H1 (cell line): Measurements from ENCODE around the gene CCDC93. TPM values are rescaled to one million over a fixed set of nuclear protein-coding genes. Genes with fewer than 3 reads are reported as not detected.

Source experiments
- CTCF ChIA-PET: fragments of 300-600 bp; sonication (Branson Sonifier 250); formaldehyde crosslinking; loops from one replicate; lab custom pipeline; 2021; ENCODE audit not compliant: partially characterized antibody; lab: Charles Lee
- POLR2A ChIA-PET: fragments of 300-600 bp; sonication (Branson Sonifier 250); formaldehyde crosslinking; loops from one replicate; lab custom pipeline; 2021; ENCODE audit warnings: inconsistent platforms; ENCODE audit not compliant: partially characterized antibody; lab: Charles Lee
- DNase-seq, 2 experiments: peaks; one replicate each; pipeline versions ENCODE4 v3.0.0 to v3.0.0-alpha.2; 2010 to 2022; ENCODE audit warnings: low spot score in 2 of 2, low read depth in 1 of 2, mixed read lengths in 1 of 2
- FAIRE-seq: peaks from 2 replicates; lab custom pipeline; 2011; peaks lifted over from hg19 to GRCh38; lab: Jason Lieb, UNC
- H2AFZ ChIP-seq: 2 replicates; pipeline ENCODE4 v1.8.1; 2012; ENCODE audit warnings: low read length, inconsistent platforms
- H2AK5ac ChIP-seq: 2 replicates; pipeline ENCODE4 v1.6.1; 2013; ENCODE audit warnings: low read depth, low read length
- H2BK120ac ChIP-seq: replicated peaks from 2 replicates; pipeline ENCODE3; 2013; ENCODE audit warnings: low read depth, low read length, inconsistent platforms
- H2BK12ac ChIP-seq: 2 replicates; pipeline ENCODE4 v1.6.1; 2013; ENCODE audit warnings: low read depth, low read length
- H2BK15ac ChIP-seq: 2 replicates; pipeline ENCODE4 v1.6.1; 2013; ENCODE audit warnings: low read length
- H2BK20ac ChIP-seq: 2 replicates; pipeline ENCODE4 v1.6.1; 2013; ENCODE audit warnings: low read length
- H2BK5ac ChIP-seq: 2 replicates; pipeline ENCODE4 v1.6.1; 2013; ENCODE audit warnings: low read depth, low read length
- H3K14ac ChIP-seq: 2 replicates; pipeline ENCODE4 v1.6.1; 2013; ENCODE audit warnings: inconsistent platforms; ENCODE audit not compliant: insufficient read length
- H3K18ac ChIP-seq: 2 replicates; pipeline ENCODE4 v1.6.1; 2013; ENCODE audit warnings: low read length; ENCODE audit errors: extremely low read depth
- H3K23ac ChIP-seq: 2 replicates; pipeline ENCODE4 v1.6.1; 2013; ENCODE audit warnings: inconsistent platforms; ENCODE audit not compliant: insufficient read length
- H3K23me2 ChIP-seq: 2 replicates; pipeline ENCODE4 v1.6.1; 2013; ENCODE audit warnings: low read depth, low read length
- H3K27ac ChIP-seq: 2 replicates; pipeline ENCODE4 v1.6.1; 2011; ENCODE audit warnings: low read depth, low read length, inconsistent platforms
- H3K27me3 ChIP-seq, 4 experiments: replicated peaks in 1 of 4; 1 replicate in 1 of 4; 2 replicates in 3 of 4; pipeline versions ENCODE4 v1.6.1 to v1.8.1; 2011 to 2013; ENCODE audit warnings: low read length in 3 of 4, mild to moderate bottlenecking in 3 of 4, inconsistent platforms in 2 of 4, mixed read lengths in 2 of 4, moderate library complexity in 1 of 4; ENCODE audit not compliant: control insufficient read depth in 3 of 4, insufficient read depth in 3 of 4; ENCODE audit errors: extremely low read depth in 1 of 4
- H3K36me3 ChIP-seq, 4 experiments: 2 replicates each; pipeline versions ENCODE4 v1.6.1 to v1.8.1; 2011 to 2013; ENCODE audit warnings: mild to moderate bottlenecking in 4 of 4, low read length in 3 of 4, moderate library complexity in 2 of 4, control low read depth in 1 of 4, inconsistent platforms in 1 of 4; ENCODE audit not compliant: insufficient read depth in 4 of 4, control insufficient read depth in 2 of 4
- H3K4ac ChIP-seq: replicated peaks from 2 replicates; pipeline ENCODE3; 2013; ENCODE audit warnings: low read length, low read depth, mixed read lengths, inconsistent platforms; ENCODE audit not compliant: insufficient read length
- H3K4me1 ChIP-seq, 4 experiments: replicated peaks in 1 of 4; 1 replicate in 1 of 4; 2 replicates in 3 of 4; pipeline versions ENCODE4 v1.6.1 to v1.8.1; 2011 to 2013; ENCODE audit warnings: low read length in 3 of 4, inconsistent platforms in 2 of 4, mixed read lengths in 1 of 4; ENCODE audit not compliant: insufficient read depth in 4 of 4, control insufficient read depth in 3 of 4
- H3K4me2 ChIP-seq, 2 experiments: 2 replicates each; pipeline versions ENCODE4 v1.6.1 to v1.8.1; 2011 to 2013; ENCODE audit warnings: low read depth in 2 of 2, low read length in 2 of 2, control low read depth in 1 of 2, inconsistent platforms in 1 of 2, mild to moderate bottlenecking in 1 of 2; ENCODE audit not compliant: insufficient read depth in 1 of 2
- H3K4me3 ChIP-seq, 4 experiments: fragments of 200-600, 300-600 bp in 1 of 4; sonication (generic), shearing (Covaris generic), sonication (Bioruptor Twin) in 1 of 4; 2 replicates each; pipeline versions ENCODE4 v1.5.1 to v1.8.1; 2011 to 2016; ENCODE audit warnings: low read length in 4 of 4, low read depth in 3 of 4, control low read depth in 2 of 4, inconsistent platforms in 2 of 4, mild to moderate bottlenecking in 2 of 4, mixed read lengths in 1 of 4, moderate library complexity in 1 of 4; ENCODE audit not compliant: insufficient read depth in 2 of 4; ENCODE audit errors: extremely low read depth in 1 of 4
- H3K56ac ChIP-seq: replicated peaks from 2 replicates; pipeline ENCODE3; 2013; ENCODE audit warnings: low read depth, mild to moderate bottlenecking, mixed read lengths, low read length, inconsistent platforms; ENCODE audit not compliant: insufficient read length
- H3K79me1 ChIP-seq: 2 replicates; pipeline ENCODE4 v1.6.1; 2013; ENCODE audit warnings: low read depth, low read length, control low read depth
- H3K79me2 ChIP-seq, 2 experiments: 2 replicates each; pipeline versions ENCODE4 v1.6.1 to v1.8.1; 2012 to 2013; ENCODE audit warnings: low read length in 2 of 2, mild to moderate bottlenecking in 2 of 2, inconsistent platforms in 1 of 2; ENCODE audit not compliant: insufficient read depth in 2 of 2, control insufficient read depth in 1 of 2
- H3K9ac ChIP-seq, 4 experiments: replicated peaks in 1 of 4; 1 replicate in 1 of 4; 2 replicates in 3 of 4; pipeline versions ENCODE4 v1.6.1 to v1.8.1; 2011 to 2013; ENCODE audit warnings: low read depth in 3 of 4, low read length in 3 of 4, control low read depth in 2 of 4, mild to moderate bottlenecking in 2 of 4, moderate library complexity in 2 of 4, inconsistent platforms in 1 of 4; ENCODE audit errors: extremely low read depth in 1 of 4
- H3K9me3 ChIP-seq, 2 experiments: 2 replicates each; pipeline versions ENCODE4 v1.6.1 to v1.8.1; 2012 to 2013; ENCODE audit warnings: mild to moderate bottlenecking in 2 of 2, moderate library complexity in 2 of 2, control low read depth in 1 of 2, inconsistent platforms in 1 of 2, low read depth in 1 of 2, low read length in 1 of 2, mixed read lengths in 1 of 2; ENCODE audit not compliant: insufficient read depth in 2 of 2
- H4K20me1 ChIP-seq, 2 experiments: replicated peaks in 1 of 2; 2 replicates each; pipeline versions ENCODE3 to v1.8.1; 2011 to 2013; ENCODE audit warnings: inconsistent platforms in 2 of 2, low read length in 2 of 2, mild to moderate bottlenecking in 1 of 2; ENCODE audit not compliant: insufficient read depth in 2 of 2, control insufficient read depth in 1 of 2
- H4K5ac ChIP-seq: 2 replicates; pipeline ENCODE4 v1.6.1; 2013; ENCODE audit warnings: low read length, low read depth, mixed read lengths, inconsistent platforms; ENCODE audit not compliant: insufficient read length
- H4K8ac ChIP-seq: 2 replicates; pipeline ENCODE4 v1.8.0; 2013; ENCODE audit warnings: mild to moderate bottlenecking, moderate library complexity, low read length, inconsistent platforms; ENCODE audit not compliant: insufficient read depth; ENCODE audit errors: extremely low read depth
- H4K91ac ChIP-seq: replicated peaks from 2 replicates; pipeline ENCODE3; 2013; ENCODE audit warnings: low read length, mixed read lengths, inconsistent platforms; ENCODE audit not compliant: insufficient read length
- CHD1 ChIP-seq: IDR thresholded peaks from 2 replicates; pipeline ENCODE4 v1.6.1; 2012; ENCODE audit warnings: low read depth, low read length, improper control_type of control experiment
- FOSL1 ChIP-seq: IDR thresholded peaks from 2 replicates; pipeline ENCODE4 v1.6.1; 2011; ENCODE audit warnings: mild to moderate bottlenecking, low read depth, low read length, moderate library complexity; ENCODE audit not compliant: insufficient read depth
- JUND ChIP-seq: IDR thresholded peaks from 2 replicates; pipeline ENCODE4 v1.6.1; 2011; ENCODE audit warnings: mild to moderate bottlenecking, improper control_type of control experiment, low read length
- MAFK ChIP-seq: IDR thresholded peaks from 2 replicates; pipeline ENCODE4 v1.6.1; 2012; ENCODE audit warnings: low read depth, mild to moderate bottlenecking, improper control_type of control experiment, low read length
- SIX5 ChIP-seq: IDR thresholded peaks from 2 replicates; pipeline ENCODE4 v1.6.1; 2011; ENCODE audit warnings: mild to moderate bottlenecking, low read depth, low read length
- SP4 ChIP-seq: IDR thresholded peaks from 2 replicates; pipeline ENCODE4 v1.6.1; 2012; ENCODE audit warnings: low read length, inconsistent platforms
- TAF1 ChIP-seq: IDR thresholded peaks from 2 replicates; pipeline ENCODE4 v1.6.1; 2011; ENCODE audit warnings: mild to moderate bottlenecking, low read depth, low read length
- TAF7 ChIP-seq: optimal IDR thresholded peaks from 2 replicates; pipeline ENCODE3; 2011; ENCODE audit warnings: low read depth, mild to moderate bottlenecking, inconsistent platforms, low read length, moderate library complexity, borderline replicate concordance
- WGBS, 2 experiments: shearing (Covaris generic) in 1 of 2; methylation state at CpG; one replicate each; pipeline versions ENCODE4 v1.1.6 to v1.1.7; 2013 to 2015; ENCODE audit warnings: low lambda C conversion rate in 2 of 2, mixed read lengths in 2 of 2, inconsistent platforms in 1 of 2, low coverage in 1 of 2, missing lambda C conversion rate in 1 of 2; ENCODE audit not compliant: insufficient replicate concordance in 2 of 2, insufficient coverage in 1 of 2, insufficient read length in 1 of 2; ENCODE audit errors: extremely low coverage in 1 of 2, missing lambda C conversion rate in 1 of 2; 5-methylcytosine and 5-hydroxymethylcytosine counted together
- polyA plus RNA-seq, 7 experiments: library from polyadenylated mRNA; depleted of rRNA in 3 of 7; stranded (reverse) in 5 of 7; unstranded in 2 of 7; fragments of >200 nt in 5 of 7; fragments of 200-250 nt in 2 of 7; gene quantifications; 1 replicate in 5 of 7; 2 replicates in 1 of 7; 4 replicates in 1 of 7; pipeline versions ENCODE4 v1.2.1 to v1.2.3, GENCODE V29; 2011 to 2013; ENCODE audit warnings: missing spikeins in 2 of 7, mixed read lengths in 2 of 7
- total RNA-seq: library from RNA; stranded (reverse); fragmentation: NEBNext Ultra II Directional; extraction: Animal tissue kit (Norgen Biotek cat#: 25700); gene quantifications from 2 replicates; pipeline ENCODE4 v1.2.1, GENCODE V29; 2021
- TF ChIP-seq, protein P1 (sequence below): IDR thresholded peaks from 2 replicates; pipeline ENCODE4 v1.6.1; 2011; ENCODE audit warnings: low read length, improper control_type of control experiment

CCDC93 gene
- total and polyA plus RNA-seq, 2 of the 8 experiments (the other 6 are each of a cell fraction or from before 2014, with no cell fraction given) = 5.5 to 18.0 TPM

- TF ChIP-seq SP4 (no peak), TAF1 (no peak), CHD1 (no peak), SIX5 (no peak), JUND (no peak), FOSL1 (no peak), MAFK (no peak), TAF7 (no peak)
- TF ChIP-seq, protein P1, sequence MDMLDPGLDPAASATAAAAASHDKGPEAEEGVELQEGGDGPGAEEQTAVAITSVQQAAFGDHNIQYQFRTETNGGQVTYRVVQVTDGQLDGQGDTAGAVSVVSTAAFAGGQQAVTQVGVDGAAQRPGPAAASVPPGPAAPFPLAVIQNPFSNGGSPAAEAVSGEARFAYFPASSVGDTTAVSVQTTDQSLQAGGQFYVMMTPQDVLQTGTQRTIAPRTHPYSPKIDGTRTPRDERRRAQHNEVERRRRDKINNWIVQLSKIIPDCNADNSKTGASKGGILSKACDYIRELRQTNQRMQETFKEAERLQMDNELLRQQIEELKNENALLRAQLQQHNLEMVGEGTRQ = no peak
- no peak for FAIRE-seq
- H3K18ac ChIP-seq = no peak overlapping the region
- 82% methylated on average over 5 of the region's 5 CpGs; no CpG with 5 or more reads in 1 of the 2 experiments for WGBS, 2 experiments
- no peaks in the 10 kb centered on the region for H3K27me3 ChIP-seq
- no peak overlapping the region for H4K8ac ChIP-seq
- H3K56ac ChIP-seq = no peak overlapping the region
- no peak overlapping the region for H4K91ac ChIP-seq
- ChIA-PET POLR2A (no interaction called here), CTCF (no interaction called here)
- H3K9me3 ChIP-seq = no peaks in the 10 kb centered on the region
- no peaks in the 10 kb centered on the region for H3K79me2 ChIP-seq
- no peak overlapping the region for H3K4me3 ChIP-seq
- no peaks in the 10 kb centered on the region for H3K23me2 ChIP-seq
- no peak overlapping the region for H2BK120ac ChIP-seq
- H2BK12ac ChIP-seq = no peak overlapping the region
- H3K4me2 ChIP-seq = no peak overlapping the region
- peaks cover 0 to 5% of the 10 kb centered on the region in 2 experiments for H4K20me1 ChIP-seq
- no peaks in the 10 kb centered on the region for H3K79me1 ChIP-seq
- H2BK5ac ChIP-seq = no peak overlapping the region
- DNase-seq = no peak
- no peak overlapping the region for H3K23ac ChIP-seq
- peaks cover 6 to 50% (median 23%) of the 10 kb centered on the region in 4 experiments; a peak in 7 of 8 replicates for H3K36me3 ChIP-seq
- H3K9ac ChIP-seq = no peak overlapping the region
- no peak overlapping the region for H2BK20ac ChIP-seq
- no peaks in the 10 kb centered on the region; a peak in 1 of 7 replicates for H3K4me1 ChIP-seq
- no peak overlapping the region for H2BK15ac ChIP-seq
- no peak overlapping the region for H3K14ac ChIP-seq
- no peak overlapping the region for H2AK5ac ChIP-seq
- no peak overlapping the region for H2AFZ ChIP-seq
- H3K27ac ChIP-seq = no peak overlapping the region
- H4K5ac ChIP-seq = no peak overlapping the region
- H3K4ac ChIP-seq = no peak overlapping the region
Observed at GRCh38 chr2:117933884-117934354, 80.0 kb downstream of the CCDC93 start.
